HEK293 (cell line): ENCODE measurements around the gene HINFP.

Source experiments
- CTCF ChIA-PET: fragments of 350-600 bp; formaldehyde crosslinking; extraction: SDS; loops from one replicate; lab custom pipeline; 2021; ENCODE audit warnings: antibody characterized with exemption; lab: Yijun Ruan, JAX
- POLR2A ChIA-PET: fragments of 300-600 bp; formaldehyde crosslinking; extraction: SDS; loops from one replicate; lab custom pipeline; 2020; ENCODE audit warnings: antibody characterized with exemption, inconsistent platforms; lab: Yijun Ruan, JAX
- H3K27ac ChIP-seq: fragments of 200-500 bp; sonication (Bioruptor generic); 2 replicates; pipeline ENCODE4 v1.5.1; 2014; ENCODE audit warnings: low read depth, low read length, control low read depth, inconsistent platforms; ENCODE audit errors: extremely low read depth
- H3K36me3 ChIP-seq, 2 experiments: fragments of 200-500 bp in 1 of 2; sonication (Bioruptor generic) in 1 of 2; 1 replicate in 1 of 2; 2 replicates in 1 of 2; pipeline ENCODE4 v1.5.1; 2014 to 2017; ENCODE audit warnings: inconsistent platforms in 2 of 2, low read length in 2 of 2; ENCODE audit not compliant: control insufficient read depth in 2 of 2, insufficient read depth in 1 of 2
- H3K4me1 ChIP-seq: fragments of 200-500 bp; sonication (Bioruptor generic); 2 replicates; pipeline ENCODE4 v1.5.1; 2014; ENCODE audit warnings: mild to moderate bottlenecking, low read length, inconsistent platforms; ENCODE audit not compliant: control insufficient read depth, insufficient read depth
- H3K4me3 ChIP-seq: 2 replicates; pipeline ENCODE4 v1.5.1; 2011; ENCODE audit warnings: low read depth, mild to moderate bottlenecking, control low read depth, low read length, moderate library complexity
- H3K9me3 ChIP-seq: fragments of 200-500 bp; sonication (Bioruptor generic); 2 replicates; pipeline ENCODE4 v1.5.1; 2014; ENCODE audit warnings: low read depth, low read length, inconsistent platforms; ENCODE audit not compliant: control insufficient read depth, insufficient read depth
- PBX3 ChIP-seq: sonication (generic); formaldehyde crosslinking; IDR thresholded peaks from 2 replicates; pipeline ENCODE4 v1.8.1; 2022; ENCODE audit warnings: mild to moderate bottlenecking, moderate library complexity, missing genetic modification reagents
- SCRT1 ChIP-seq: fragments of 450-650 bp; formaldehyde crosslinking; IDR thresholded peaks from 2 replicates; pipeline ENCODE4 v1.5.1; 2016; ENCODE audit warnings: missing biosample characterization, missing genetic modification characterization, borderline replicate concordance
- SCRT2 ChIP-seq: fragments of 450-650 bp; formaldehyde crosslinking; IDR thresholded peaks from 2 replicates; pipeline ENCODE4 v1.5.1; 2016; ENCODE audit warnings: missing biosample characterization, missing genetic modification characterization
- YY1 ChIP-seq: fragments of 450-650 bp; formaldehyde crosslinking; IDR thresholded peaks from 2 replicates; pipeline ENCODE4 v1.5.1; 2018; ENCODE audit warnings: missing biosample characterization, missing genetic modification characterization
- ZNF10 ChIP-seq: fragments of 450-650 bp; formaldehyde crosslinking; IDR thresholded peaks from 2 replicates; pipeline ENCODE4 v1.5.1; 2017; ENCODE audit warnings: missing biosample characterization, missing genetic modification characterization
- ZNF121 ChIP-seq: fragments of 450-650 bp; formaldehyde crosslinking; IDR thresholded peaks from 2 replicates; pipeline ENCODE4 v1.5.1; 2016; ENCODE audit warnings: missing biosample characterization, missing genetic modification characterization
- ZNF133 ChIP-seq: fragments of 450-650 bp; formaldehyde crosslinking; IDR thresholded peaks from 2 replicates; pipeline ENCODE4 v1.5.1; 2016; ENCODE audit warnings: missing biosample characterization, missing genetic modification characterization
- ZNF16 ChIP-seq: fragments of 450-650 bp; formaldehyde crosslinking; IDR thresholded peaks from 2 replicates; pipeline ENCODE4 v1.5.1; 2016; ENCODE audit warnings: low read depth, missing biosample characterization, missing genetic modification characterization
- ZNF2 ChIP-seq: fragments of 450-650 bp; formaldehyde crosslinking; IDR thresholded peaks from 2 replicates; pipeline ENCODE4 v1.5.1; 2016; ENCODE audit warnings: missing biosample characterization, missing genetic modification characterization
- ZNF26 ChIP-seq: fragments of 450-650 bp; formaldehyde crosslinking; IDR thresholded peaks from 2 replicates; pipeline ENCODE4 v1.5.1; 2016; ENCODE audit warnings: missing biosample characterization, missing genetic modification characterization
- ZNF274 ChIP-seq, 2 experiments: fragments of 200-500 bp in 1 of 2; fragments of 450-650 bp in 1 of 2; sonication (Bioruptor generic) in 1 of 2; formaldehyde crosslinking in 1 of 2; IDR thresholded peaks; 2 replicates each; pipeline versions ENCODE4 v1.5.1 to v1.6.1; 2014 to 2016; ENCODE audit warnings: borderline replicate concordance in 1 of 2, inconsistent platforms in 1 of 2, low read length in 1 of 2, missing biosample characterization in 1 of 2, missing genetic modification characterization in 1 of 2
- ZNF707 ChIP-seq: fragments of 450-650 bp; formaldehyde crosslinking; IDR thresholded peaks from 2 replicates; pipeline ENCODE4 v1.5.1; 2016; ENCODE audit warnings: missing biosample characterization, missing genetic modification characterization
- ZNF830 ChIP-seq: fragments of 450-650 bp; IDR thresholded peaks from 2 replicates; pipeline ENCODE4 v1.5.0; 2018; ENCODE audit warnings: missing biosample characterization, missing genetic modification characterization, low read depth, mild to moderate bottlenecking, moderate library complexity
- TF ChIP-seq, protein P1 (sequence below): fragments of 450-650 bp; formaldehyde crosslinking; IDR thresholded peaks from 2 replicates; pipeline ENCODE4 v1.5.1; 2016; ENCODE audit warnings: missing biosample characterization, missing genetic modification characterization, low read depth

The HINFP gene

DNA sequence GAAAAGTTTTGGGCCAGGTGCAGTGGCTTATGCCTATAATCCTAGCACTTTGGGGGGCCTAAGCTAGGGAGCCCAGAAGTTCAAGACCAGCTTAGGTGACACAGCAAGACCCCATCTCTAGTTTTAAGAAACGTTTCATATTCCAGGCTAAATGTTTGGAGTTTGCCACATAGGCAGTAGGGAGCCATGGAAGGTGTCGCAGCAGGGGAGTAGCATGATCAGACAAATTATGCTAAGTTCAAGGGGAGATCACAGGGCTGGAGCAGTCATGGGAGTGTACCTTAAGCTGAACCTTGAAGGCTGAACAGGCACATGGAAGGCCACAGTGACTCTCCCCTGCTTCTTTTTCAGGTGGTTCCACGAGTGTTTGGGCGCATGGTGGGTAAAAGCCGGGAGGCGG is 58.0 kb downstream of the HINFP start:
- Histone ChIP-seq H3K36me3 (peaks cover 0 to 62% of the 10 kb centered on the region in 2 experiments; a peak in 2 of 3 replicates), H3K4me3 (no peak overlapping the region), H3K4me1 (no peaks in the 10 kb centered on the region), H3K9me3 (no peaks in the 10 kb centered on the region), H3K27ac (no peak overlapping the region)
- TF ChIP-seq ZNF16 (tag by site-specific recombination) (peak; percentile 86), ZNF26 (no peak)
- CTCF ChIA-PET = interaction anchor here (0.5 to 1.9 kb wide), 4 partner anchors 11 to 232 kb away, joined by 3 to 8 read pairs (median 4); partner anchors contain the start of gene CBL
- POLR2A ChIA-PET = interaction anchor here (0.8 to 1.6 kb wide), 3 partner anchors 10 to 84 kb away, joined by 3 to 5 read pairs (median 3); partner anchors contain the start of gene NLRX1

GRCh38 chr11:119179983-119180382 is 58.6 kb downstream of the HINFP start:
- ChIA-PET CTCF (interaction anchor here (0.8 to 1.9 kb wide), 3 partner anchors 10 to 26 kb away, joined by 3 to 8 read pairs (median 4); partner anchors contain the start of gene CBL), POLR2A (interaction anchor here (0.7 to 1.6 kb wide), 4 partner anchors 9 to 104 kb away, joined by 3 to 6 read pairs (median 4); partner anchors contain the start of gene NLRX1)
- H3K36me3 ChIP-seq = peaks cover 0 to 56% of the 10 kb centered on the region in 2 experiments; a peak in 2 of 3 replicates
- no peaks in the 10 kb centered on the region for H3K9me3 ChIP-seq
- TF ChIP-seq ZNF133 (tag by site-specific recombination) (no peak), ZNF2 (tag by site-specific recombination) (no peak), ZNF830 (no peak), ZNF10 (tag by site-specific recombination) (no peak)
- no peak overlapping the region for H3K4me3 ChIP-seq
- no peaks in the 10 kb centered on the region for H3K4me1 ChIP-seq
- no peak overlapping the region for H3K27ac ChIP-seq

GRCh38 chr11:119180729-119181676 is 59.6 kb downstream of the HINFP start:
- H3K4me1 ChIP-seq = no peaks in the 10 kb centered on the region
- no peak overlapping the region for H3K27ac ChIP-seq
- CTCF ChIA-PET = interaction anchor here (0.6 to 1.9 kb wide), 3 partner anchors 16 to 25 kb away, joined by 4 to 8 read pairs (median 4); partner anchors contain the start of gene CBL
- H3K36me3 ChIP-seq = peaks cover 0 to 46% of the 10 kb centered on the region in 2 experiments; a peak in 2 of 3 replicates
- POLR2A ChIA-PET = interaction anchor here (0.7 to 1.6 kb wide), 4 partner anchors 12 to 103 kb away, joined by 5 to 6 read pairs (median 5); partner anchors contain the start of gene NLRX1
- H3K4me3 ChIP-seq = no peak overlapping the region
- TF ChIP-seq ZNF2 (tag by site-specific recombination) (no peak), SCRT1 (0 out of 2 replicates have a peak, but pooled peaks have one; percentile 38), SCRT2 (tag by site-specific recombination) (peak; percentile 65; the same call in 1 of the 2 replicates), ZNF707 (tag by site-specific recombination) (no peak), ZNF121 (tag by site-specific recombination) (peak; percentile 71), PBX3 (CRISPR knock-in tag) (no peak), YY1 (tag by site-specific recombination) (no peak), ZNF274 (IDR thresholded peaks at IDR 0.05; ENCODE audit: low read length) (no peak), ZNF274 (tag by site-specific recombination; IDR thresholded peaks at IDR 0.05; ENCODE audit: borderline replicate concordance) (no peak)
- TF ChIP-seq, protein P1, sequence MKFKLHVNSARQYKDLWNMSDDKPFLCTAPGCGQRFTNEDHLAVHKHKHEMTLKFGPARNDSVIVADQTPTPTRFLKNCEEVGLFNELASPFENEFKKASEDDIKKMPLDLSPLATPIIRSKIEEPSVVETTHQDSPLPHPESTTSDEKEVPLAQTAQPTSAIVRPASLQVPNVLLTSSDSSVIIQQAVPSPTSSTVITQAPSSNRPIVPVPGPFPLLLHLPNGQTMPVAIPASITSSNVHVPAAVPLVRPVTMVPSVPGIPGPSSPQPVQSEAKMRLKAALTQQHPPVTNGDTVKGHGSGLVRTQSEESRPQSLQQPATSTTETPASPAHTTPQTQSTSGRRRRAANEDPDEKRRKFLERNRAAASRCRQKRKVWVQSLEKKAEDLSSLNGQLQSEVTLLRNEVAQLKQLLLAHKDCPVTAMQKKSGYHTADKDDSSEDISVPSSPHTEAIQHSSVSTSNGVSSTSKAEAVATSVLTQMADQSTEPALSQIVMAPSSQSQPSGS = no peak
- TF ChIP-seq, all 188 proteins: peak for 3
- no peaks in the 10 kb centered on the region for H3K9me3 ChIP-seq
